Stimulated activated CD4-positive, alpha-beta T cell treated with anti-CD3 and anti-CD28 coated beads, Interleukin-2, amount 100 ng/mL, for 48 hours (primary cell): Measurements from ENCODE around the gene OR7C1.
"Not testable (repeated sequence)": the region's sequence is repeated elsewhere in the genome, so short reads cannot be mapped to it uniquely, and the experiment has no call there.

ENCODE experiments used
- DNase-seq, 2 donors: peaks; one replicate each; pipeline ENCODE4 v3.0.0-alpha.2; 2020

Gene OR7C1

GRCh38 chr19:14784730-14785101 lies 50.3 kb downstream of the OR7C1 start:
- DNase-seq: not testable (repeated sequence)

- not testable (repeated sequence) for DNase-seq
Measured at GRCh38 chr19:14783410-14783998, 51.5 kb downstream of the OR7C1 start.

- DNase-seq: no peak
Measured at GRCh38 chr19:14782626-14783409, 52.2 kb downstream of the OR7C1 start.

- DNase-seq: not testable (repeated sequence)
Measured at GRCh38 chr19:14781713-14782536, 53.1 kb downstream of the OR7C1 start.

- not testable (repeated sequence) for DNase-seq
Measured at GRCh38 chr19:14780622-14781225, 54.3 kb downstream of the OR7C1 start.

GRCh38 chr19:14779151-14779550 lies 55.8 kb downstream of the OR7C1 start:
- no peak for DNase-seq

GRCh38 chr19:14778110-14778845 lies 56.7 kb downstream of the OR7C1 start, which contains the start of gene ADGRE2:
Gene ADGRE2 (minus strand): TSS chr19:14778560. CDS start chr19:14776756, 1,804 bp downstream.
- DNase-seq: not testable (repeated sequence)

- not testable (repeated sequence) for DNase-seq
Measured at GRCh38 chr19:14777645-14778044, 57.3 kb downstream of the OR7C1 start.

GRCh38 chr19:14775869-14776586 lies 59.0 kb downstream of the OR7C1 start:
- no peak for DNase-seq

GRCh38 chr19:14775326-14775725 lies 59.7 kb downstream of the OR7C1 start:
- DNase-seq: not testable (repeated sequence)

- DNase-seq: no peak
Measured at GRCh38 chr19:14774373-14774772, 60.6 kb downstream of the OR7C1 start.

- not testable (repeated sequence) for DNase-seq
Measured at GRCh38 chr19:14773722-14774121, 61.3 kb downstream of the OR7C1 start.

GRCh38 chr19:14772995-14773394 lies 62.0 kb downstream of the OR7C1 start:
- DNase-seq: no peak

GRCh38 chr19:14772467-14772866 lies 62.5 kb downstream of the OR7C1 start:
- no peak for DNase-seq

GRCh38 chr19:14770944-14771839 lies 63.8 kb downstream of the OR7C1 start:
- DNase-seq: no peak

- DNase-seq: no peak
Measured at GRCh38 chr19:14770136-14770535, 64.8 kb downstream of the OR7C1 start.

- no peak for DNase-seq
Measured at GRCh38 chr19:14769201-14769600, 65.8 kb downstream of the OR7C1 start.

GRCh38 chr19:14768001-14768400 lies 67.0 kb downstream of the OR7C1 start:
- DNase-seq: no peak

GRCh38 chr19:14767466-14767971 lies 67.5 kb downstream of the OR7C1 start:
- no peak for DNase-seq

- not testable (repeated sequence) for DNase-seq
Measured at GRCh38 chr19:14765841-14766240, 69.1 kb downstream of the OR7C1 start.
